BE2C (cell line): ENCODE measurements around the gene METTL22.

Source experiments
- DNase-seq: peaks from one replicate; pipeline ENCODE4 v3.0.0-alpha.2; 2020
- H3K27me3 ChIP-seq: fragments of 250-450 bp; sonication (Bioruptor Pico); 2 replicates; pipeline ENCODE4 v1.5.1; 2020; ENCODE audit warnings: mild to moderate bottlenecking
- H3K36me3 ChIP-seq: fragments of 250-450 bp; sonication (Bioruptor Pico); 2 replicates; pipeline ENCODE4 v1.5.1; 2020; ENCODE audit warnings: mild to moderate bottlenecking
- H3K4me1 ChIP-seq: fragments of 250-450 bp; sonication (Bioruptor Pico); 2 replicates; pipeline ENCODE4 v1.5.1; 2020
- H3K4me3 ChIP-seq: 2 replicates; pipeline ENCODE4 v1.5.1; 2011; ENCODE audit warnings: low read depth, low read length
- H3K9me3 ChIP-seq: fragments of 250-450 bp; sonication (Bioruptor Pico); 2 replicates; pipeline ENCODE4 v1.5.1; 2020
- CTCF ChIP-seq: IDR thresholded peaks from 2 replicates; pipeline ENCODE4 v1.5.1; 2012; ENCODE audit warnings: mild to moderate bottlenecking, low read depth, low read length

The METTL22 gene

GRCh38 chr16:8596581-8596980 is 24.9 kb upstream of the METTL22 start:
- no peak for DNase-seq
- Histone ChIP-seq H3K9me3 (no peaks in the 10 kb centered on the region; the same call in 1 of the 2 replicates), H3K4me1 (no peaks in the 10 kb centered on the region), H3K27me3 (no peaks in the 10 kb centered on the region), H3K4me3 (no peak overlapping the region), H3K36me3 (no peaks in the 10 kb centered on the region)
- TF ChIP-seq CTCF, result no peak

GRCh38 chr16:8600144-8600775 is 21.2 kb upstream of the METTL22 start:
- Histone ChIP-seq H3K4me1 (no peaks in the 10 kb centered on the region), H3K27me3 (peaks cover 5% of the 10 kb centered on the region; the same call in 1 of the 2 replicates), H3K36me3 (no peaks in the 10 kb centered on the region), H3K4me3 (no peak overlapping the region), H3K9me3 (no peaks in the 10 kb centered on the region)
- DNase-seq, result no peak
- TF ChIP-seq CTCF, result no peak

GRCh38 chr16:8605554-8605953 is 15.9 kb upstream of the METTL22 start:
- Histone ChIP-seq H3K27me3 (peaks cover 9% of the 10 kb centered on the region; the same call in 1 of the 2 replicates), H3K4me1 (no peaks in the 10 kb centered on the region), H3K4me3 (no peak overlapping the region), H3K9me3 (no peaks in the 10 kb centered on the region), H3K36me3 (no peaks in the 10 kb centered on the region)
- TF ChIP-seq CTCF, result no peak
- DNase-seq, result no peak

GRCh38 chr16:8607214-8607613 is 14.3 kb upstream of the METTL22 start:
- Histone ChIP-seq H3K4me1 (no peaks in the 10 kb centered on the region), H3K9me3 (no peaks in the 10 kb centered on the region), H3K4me3 (no peak overlapping the region), H3K27me3 (peaks cover 9% of the 10 kb centered on the region; the same call in 1 of the 2 replicates), H3K36me3 (no peaks in the 10 kb centered on the region)
- DNase-seq, result no peak
- no peak for TF ChIP-seq CTCF

GRCh38 chr16:8611122-8611521 is 10.4 kb upstream of the METTL22 start:
- TF ChIP-seq CTCF, result no peak
- H3K9me3 ChIP-seq, result no peaks in the 10 kb centered on the region
- H3K36me3 ChIP-seq, result no peaks in the 10 kb centered on the region
- H3K27me3 ChIP-seq, result peaks cover 4% of the 10 kb centered on the region; the same call in 1 of the 2 replicates
- H3K4me1 ChIP-seq, result no peaks in the 10 kb centered on the region
- no peak for DNase-seq
- no peak overlapping the region for H3K4me3 ChIP-seq

- H3K27me3 ChIP-seq, result peaks cover 4% of the 10 kb centered on the region; the same call in 1 of the 2 replicates
- no peaks in the 10 kb centered on the region for H3K4me1 ChIP-seq
- no peaks in the 10 kb centered on the region for H3K36me3 ChIP-seq
- no peak for DNase-seq
- H3K9me3 ChIP-seq, result no peaks in the 10 kb centered on the region
- no peak for TF ChIP-seq CTCF
- no peak overlapping the region for H3K4me3 ChIP-seq
These were observed 9.5 kb upstream of the METTL22 start for GRCh38 chr16:8611886-8612600.
